Kidney epithelial cell (primary cell): ENCODE data around the gene RNF182. TPM values are rescaled to one million over a fixed set of nuclear protein-coding genes. Genes with fewer than 3 reads are reported as not detected.
A peak's percentile ranks its signal among the peaks of the same experiment; 100 is the strongest.
"Not testable (repeated sequence)": the region's sequence is repeated elsewhere in the genome, so short reads cannot be mapped to it uniquely, and the experiment has no call there.

Source experiments
- DNase-seq: peaks from one replicate; pipeline ENCODE4 v3.0.0-alpha.2; 2010; ENCODE audit warnings: low read depth
- H3K27me3 ChIP-seq: 2 replicates; pipeline ENCODE4 v1.6.0; 2011; ENCODE audit warnings: low read length; ENCODE audit not compliant: control insufficient read depth, insufficient read depth
- H3K36me3 ChIP-seq: 2 replicates; pipeline ENCODE4 v1.5.1; 2011; ENCODE audit warnings: low read length; ENCODE audit not compliant: control insufficient read depth, insufficient read depth
- H3K4me3 ChIP-seq: 2 replicates; pipeline ENCODE4 v1.5.1; 2011; ENCODE audit warnings: low read depth, mild to moderate bottlenecking, control low read depth, low read length
- CTCF ChIP-seq: IDR thresholded peaks from 2 replicates; pipeline ENCODE4 v1.5.1; 2011; ENCODE audit warnings: mild to moderate bottlenecking, moderate library complexity, low read length, control low read depth, inconsistent platforms; ENCODE audit not compliant: insufficient read depth, poor library complexity, severe bottlenecking
- total RNA-seq: library from RNA; depleted of rRNA; stranded (reverse); fragments of >200 nt; gene quantifications from 2 replicates; pipeline ENCODE4 v1.2.3, GENCODE V29; 2015

Gene RNF182, protein sequence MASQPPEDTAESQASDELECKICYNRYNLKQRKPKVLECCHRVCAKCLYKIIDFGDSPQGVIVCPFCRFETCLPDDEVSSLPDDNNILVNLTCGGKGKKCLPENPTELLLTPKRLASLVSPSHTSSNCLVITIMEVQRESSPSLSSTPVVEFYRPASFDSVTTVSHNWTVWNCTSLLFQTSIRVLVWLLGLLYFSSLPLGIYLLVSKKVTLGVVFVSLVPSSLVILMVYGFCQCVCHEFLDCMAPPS
- 7.6 and 8.1 TPM in 2 replicates for total RNA-seq

DNA sequence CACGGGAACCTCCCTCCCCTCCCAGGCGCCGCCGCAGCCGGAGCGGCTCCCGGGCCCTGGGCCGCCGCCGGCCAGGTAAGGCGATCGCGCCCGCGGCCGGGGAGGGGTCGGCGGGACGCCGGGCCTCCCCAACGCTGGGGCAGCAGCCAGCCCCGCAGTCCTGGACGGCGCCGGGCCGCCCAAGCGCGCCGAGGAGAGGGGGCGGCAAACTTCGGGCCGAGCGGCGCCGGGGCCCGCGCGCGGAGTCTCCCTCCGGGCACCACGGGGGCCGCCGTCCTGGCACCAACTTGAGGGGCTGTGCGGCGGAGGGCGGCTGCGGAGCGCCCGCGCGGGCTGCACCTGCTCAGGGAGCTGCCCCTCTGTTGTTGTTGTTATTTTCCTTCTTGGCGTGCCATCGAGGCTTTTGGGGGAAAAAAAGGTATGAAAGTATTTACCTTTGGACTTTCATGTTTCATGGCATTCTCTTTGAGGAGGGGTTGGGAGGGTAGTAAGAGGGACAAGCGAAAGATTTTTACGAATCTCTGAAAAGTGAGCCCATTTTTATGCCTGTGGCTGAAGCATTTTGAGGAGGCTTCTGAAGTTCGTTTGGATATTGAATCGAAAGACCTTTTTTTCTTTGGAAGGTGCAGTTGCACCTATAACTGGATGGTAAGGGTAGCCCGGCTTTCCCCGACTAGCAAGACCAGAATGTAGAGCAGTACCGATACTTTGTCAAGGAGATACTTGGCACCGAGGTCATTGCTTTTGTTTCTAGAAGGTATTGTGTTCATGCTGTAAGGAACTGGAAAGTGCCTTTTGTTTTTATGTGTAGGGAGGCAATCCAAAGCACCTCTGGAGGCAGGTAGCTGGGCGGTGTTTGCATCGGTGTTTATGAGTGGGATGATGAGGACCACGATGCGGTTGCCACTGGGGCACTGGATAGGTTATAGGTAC lies at the start of gene RNF182:
TSS of gene RNF182 (plus strand) at position 4 of the 933 bp plus-strand sequence. CDS start 52,168 bp downstream, outside the sequence.
- DNase-seq: no peak
- no peak for TF ChIP-seq CTCF
- Histone ChIP-seq H3K27me3 (no peaks in the 10 kb centered on the region), H3K4me3 (peak within 1 kb of the TSS; percentile 62), H3K36me3 (no peaks in the 10 kb centered on the region)

DNA sequence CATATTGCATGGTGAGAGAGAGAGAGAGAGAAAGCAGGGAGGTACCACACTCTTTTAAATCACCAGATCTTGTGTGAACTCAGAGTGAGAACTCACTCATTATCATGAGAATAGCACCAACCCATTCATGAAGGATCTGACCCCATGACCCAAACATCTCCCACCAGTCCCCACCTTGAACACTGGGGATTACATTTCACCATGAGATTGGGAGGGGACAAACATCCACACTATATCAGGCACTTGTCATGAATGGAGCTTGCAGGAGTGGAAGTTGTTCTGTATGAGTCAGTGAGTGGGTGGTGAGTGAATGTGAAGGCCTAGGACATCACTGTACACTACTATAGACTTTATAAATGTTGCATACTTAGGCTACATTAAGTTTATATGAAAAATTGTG lies 47.7 kb upstream of the RNF182 start:
- H3K27me3 ChIP-seq: no peaks in the 10 kb centered on the region
- no peak overlapping the region for H3K4me3 ChIP-seq
- no peak for DNase-seq
- no peaks in the 10 kb centered on the region for H3K36me3 ChIP-seq
- TF ChIP-seq CTCF: no peak

- peak; percentile 7 for DNase-seq
- H3K36me3 ChIP-seq, H3K27me3 ChIP-seq, H3K4me3 ChIP-seq: not testable (repeated sequence)
These were observed 44.6 kb upstream of the RNF182 start for GRCh38 chr6:13880061-13880663.

- Histone ChIP-seq H3K36me3 (no peaks in the 10 kb centered on the region), H3K4me3 (no peak overlapping the region), H3K27me3 (no peaks in the 10 kb centered on the region)
- DNase-seq: no peak
- TF ChIP-seq CTCF: no peak
These were observed 43.1 kb upstream of the RNF182 start for GRCh38 chr6:13881621-13882165.

DNA sequence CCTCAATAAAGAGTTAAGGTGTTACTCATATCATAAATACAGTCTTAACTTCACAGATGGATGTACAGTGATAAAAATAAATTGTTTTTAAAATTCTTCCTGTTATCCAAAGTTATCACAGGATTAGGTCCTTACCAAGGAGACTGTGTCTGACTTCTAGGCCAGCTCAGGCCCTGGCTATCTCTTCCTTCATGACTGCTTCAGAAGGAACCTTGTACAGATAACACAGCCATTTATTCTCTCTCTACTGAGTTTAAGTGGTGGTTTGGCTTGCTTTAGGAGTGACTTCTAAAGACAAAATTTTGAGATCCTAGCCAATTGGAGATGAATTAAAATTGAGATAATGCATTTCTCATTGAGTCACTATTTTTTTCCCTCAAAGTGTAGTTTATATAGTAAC lies 40.8 kb upstream of the RNF182 start:
- no peak overlapping the region for H3K4me3 ChIP-seq
- DNase-seq: no peak
- H3K36me3 ChIP-seq: no peaks in the 10 kb centered on the region
- H3K27me3 ChIP-seq: no peaks in the 10 kb centered on the region
- TF ChIP-seq CTCF: no peak

- Histone ChIP-seq H3K27me3 (no peaks in the 10 kb centered on the region), H3K36me3 (no peaks in the 10 kb centered on the region), H3K4me3 (no peak overlapping the region)
- TF ChIP-seq CTCF: no peak
- DNase-seq: no peak
These were observed 40.4 kb upstream of the RNF182 start for GRCh38 chr6:13884397-13884796.
